ENCODE results near the gene ATP7B. TPM values are rescaled to one million over a fixed set of nuclear protein-coding genes. Genes with fewer than 3 reads are reported as not detected.

The ATP7B gene
- total RNA-seq, 1 experiment from 2014 or later: 4.4 TPM

GRCh38 chr13:52025475-52026245 lies 14.4 kb upstream of the ATP7B start:
- no peaks in the 10 kb centered on the region for H3K9me2 ChIP-seq (replicated peaks; ENCODE audit: low read length)
- no TSS peak for BruUV-seq (replicated peaks)
- ChIA-PET CTCF (no interaction called here), POLR2A (ENCODE audit: unreplicated experiment) (no interaction called here)
- peaks cover 15% of the 10 kb centered on the region; the same call in 1 of the 2 replicates for H3K36me3 ChIP-seq (ENCODE audit: low read depth, low read length)
- no peak overlapping the region for H3K27ac ChIP-seq (ENCODE audit: low read length)
- TF ChIP-seq EZH2phosphoT487 (IDR thresholded peaks at IDR 0.05; ENCODE audit: borderline replicate concordance, low read length) (no peak), EZH2 (IDR thresholded peaks at IDR 0.05; ENCODE audit: low read length, unreplicated experiment) (no peak)
- no peak for DNase-seq
- no peak overlapping the region for H3K9ac ChIP-seq (ENCODE audit: low read length)
- H3K4me2 ChIP-seq (ENCODE audit: low read length): no peak overlapping the region
- H3K79me2 ChIP-seq (ENCODE audit: low read length): no peaks in the 10 kb centered on the region
- no peaks in the 10 kb centered on the region for H3K27me3 ChIP-seq (ENCODE audit: low read length)
- no peaks in the 10 kb centered on the region for H3K9me3 ChIP-seq (ENCODE audit: low read length)
- intact Hi-C loops (cut with micrococcal nuclease): no loop called here
- no peaks in the 10 kb centered on the region for H3F3A ChIP-seq (ENCODE audit: low read length, unreplicated experiment)
- no peak overlapping the region for H2AFZ ChIP-seq (ENCODE audit: low read length)
- no peaks in the 10 kb centered on the region for H4K20me1 ChIP-seq (ENCODE audit: low read length)
- ATAC-seq: no peak
- no peak overlapping the region for H3K4me3 ChIP-seq (ENCODE audit: low read length)
- H3K4me1 ChIP-seq (ENCODE audit: insufficient read depth, low read length): no peaks in the 10 kb centered on the region

- ChIA-PET CTCF (no interaction called here), POLR2A (ENCODE audit: unreplicated experiment) (no interaction called here)
- TF ChIP-seq CTCF (conservative IDR thresholded peaks at IDR 0.05; ENCODE audit: low read depth, low read length) (no peak), EZH2 (IDR thresholded peaks at IDR 0.05; ENCODE audit: low read length, unreplicated experiment) (no peak), EZH2phosphoT487 (IDR thresholded peaks at IDR 0.05; ENCODE audit: borderline replicate concordance, low read length) (no peak)
- Histone ChIP-seq H3K4me1 (ENCODE audit: insufficient read depth, low read length) (no peaks in the 10 kb centered on the region), H3F3A (ENCODE audit: low read length, unreplicated experiment) (no peaks in the 10 kb centered on the region), H3K79me2 (ENCODE audit: low read length) (no peaks in the 10 kb centered on the region), H2AFZ (ENCODE audit: low read length) (no peak within 1 kb of the TSS), H3K4me2 (ENCODE audit: low read length) (no peak within 1 kb of the TSS), H3K27me3 (ENCODE audit: low read length) (no peaks in the 10 kb centered on the region), H3K4me3 (ENCODE audit: low read length) (no peak within 1 kb of the TSS), H3K9ac (ENCODE audit: low read length) (no peak within 1 kb of the TSS), H3K36me3 (ENCODE audit: low read depth, low read length) (peaks cover 21% of the 10 kb centered on the region; the same call in 1 of the 2 replicates), H4K20me1 (ENCODE audit: low read length) (no peaks in the 10 kb centered on the region), H3K9me3 (ENCODE audit: low read length) (no peaks in the 10 kb centered on the region), H3K27ac (ENCODE audit: low read length) (no peak within 1 kb of the TSS), H3K9me2 (replicated peaks; ENCODE audit: low read length) (no peaks in the 10 kb centered on the region)
- BruUV-seq (replicated peaks): no TSS peak
- DNase-seq (no peak), ATAC-seq (no peak)
- intact Hi-C loops (cut with micrococcal nuclease): no loop called here
These were observed 13.2 kb upstream of the ATP7B start, which contains the start of gene UTP14C for GRCh38 chr13:52024481-52024880. Gene UTP14C, plus strand, starts transcription at chr13:52024691. Its CDS starts 4,114 bp downstream, at chr13:52028805.

- H2AFZ ChIP-seq (ENCODE audit: low read length): no peak overlapping the region
- no peaks in the 10 kb centered on the region for H3F3A ChIP-seq (ENCODE audit: low read length, unreplicated experiment)
- H3K79me2 ChIP-seq (ENCODE audit: low read length): peaks cover 5% of the 10 kb centered on the region; the same call in 1 of the 2 replicates
- no peak overlapping the region for H3K27ac ChIP-seq (ENCODE audit: low read length)
- peaks cover 14% of the 10 kb centered on the region; the same call in 1 of the 2 replicates for H3K36me3 ChIP-seq (ENCODE audit: low read depth, low read length)
- DNase-seq (no peak), ATAC-seq (no peak)
- POLR2A ChIA-PET (ENCODE audit: unreplicated experiment): no interaction called here
- no peaks in the 10 kb centered on the region for H3K27me3 ChIP-seq (ENCODE audit: low read length)
- no peaks in the 10 kb centered on the region for H3K9me3 ChIP-seq (ENCODE audit: low read length)
- H3K4me2 ChIP-seq (ENCODE audit: low read length): no peak overlapping the region
- no peaks in the 10 kb centered on the region for H4K20me1 ChIP-seq (ENCODE audit: low read length)
- H3K4me1 ChIP-seq (ENCODE audit: insufficient read depth, low read length): no peaks in the 10 kb centered on the region
- no TSS peak for BruUV-seq (replicated peaks)
- TF ChIP-seq EZH2 (IDR thresholded peaks at IDR 0.05; ENCODE audit: low read length, unreplicated experiment): no peak
- no peak for TF ChIP-seq EZH2phosphoT487 (IDR thresholded peaks at IDR 0.05; ENCODE audit: borderline replicate concordance, low read length)
- TF ChIP-seq CTCF (conservative IDR thresholded peaks at IDR 0.05; ENCODE audit: low read depth, low read length): no peak
- no peaks in the 10 kb centered on the region for H3K9me2 ChIP-seq (replicated peaks; ENCODE audit: low read length)
- intact Hi-C loops (cut with micrococcal nuclease): no loop called here
- CTCF ChIA-PET: no interaction called here
- no peak overlapping the region for H3K9ac ChIP-seq (ENCODE audit: low read length)
- no peak overlapping the region for H3K4me3 ChIP-seq (ENCODE audit: low read length)
These were observed 11.1 kb upstream of the ATP7B start for GRCh38 chr13:52022356-52022755.

Data from PC-3 (cell line).